Measurements from ENCODE around the gene SPDEF. TPM values are rescaled to one million over a fixed set of nuclear protein-coding genes. Genes with fewer than 3 reads are reported as not detected.

SPDEF gene
- total and polyA plus RNA-seq, 10 of the 15 experiments (the other 5 are each of a cell fraction or from before 2014, with no cell fraction given): not detected

GRCh38 chr6:34549804-34550202 lies 6.3 kb downstream of the SPDEF start:
- TF ChIP-seq HDGF (IDR thresholded peaks at IDR 0.05): no peak
- no peak for TF ChIP-seq SP1 (IDR thresholded peaks at IDR 0.05; ENCODE audit: low read depth, low read length)
- no peak for TF ChIP-seq ZNF207 (IDR thresholded peaks at IDR 0.05; ENCODE audit: borderline replicate concordance)
- no peak for TF ChIP-seq CBFB (IDR thresholded peaks at IDR 0.05; ENCODE audit: low read depth)
- no peak for TF ChIP-seq HCFC1 (IDR thresholded peaks at IDR 0.05; ENCODE audit: low read length)
- no peak for TF ChIP-seq MEF2A (IDR thresholded peaks at IDR 0.05; ENCODE audit: insufficient read depth, low read depth, low read length)
- no peak for TF ChIP-seq POLR2AphosphoS5 (IDR thresholded peaks at IDR 0.05; ENCODE audit: low read length)
- TF ChIP-seq PML (IDR thresholded peaks at IDR 0.05; ENCODE audit: low read length): no peak
- TF ChIP-seq WRNIP1 (IDR thresholded peaks at IDR 0.05; ENCODE audit: borderline replicate concordance, low read depth, low read length): no peak
- no peak for TF ChIP-seq ZNF384 (IDR thresholded peaks at IDR 0.05; ENCODE audit: borderline replicate concordance, low read depth, low read length)
- no peak for TF ChIP-seq NFYB (IDR thresholded peaks at IDR 0.05; ENCODE audit: insufficient read depth, low read depth, low read length)
- no peak for TF ChIP-seq IRF5 (IDR thresholded peaks at IDR 0.05; ENCODE audit: borderline replicate concordance)
- TF ChIP-seq MTA3 (IDR thresholded peaks at IDR 0.05; ENCODE audit: borderline replicate concordance, low read length): no peak
- Histone ChIP-seq H3K36me3 (ENCODE audit: control insufficient read depth in 2 of 2, insufficient read depth in 2 of 2, low read length in 1 of 2) (no peaks in the 10 kb centered on the region), H2AFZ (ENCODE audit: control insufficient read depth, low read depth, low read length) (no peak overlapping the region), H3K9ac (ENCODE audit: control insufficient read depth, insufficient read depth, low read length) (no peak overlapping the region), H4K20me1 (ENCODE audit: control insufficient read depth, insufficient read depth) (no peaks in the 10 kb centered on the region), H3K4me3 (no peak overlapping the region), H3K27me3 (replicated peaks in 1 of 2; ENCODE audit: control insufficient read depth in 2 of 2, insufficient read depth in 2 of 2, low read length in 1 of 2) (peaks cover 0 to 1% of the 10 kb centered on the region in 2 experiments; a peak in 1 of 4 replicates), H3K79me2 (ENCODE audit: control insufficient read depth, insufficient read depth, low read length) (no peaks in the 10 kb centered on the region), H3K27ac (ENCODE audit: control insufficient read depth, insufficient read depth) (no peak overlapping the region), H3K4me2 (ENCODE audit: control insufficient read depth, insufficient read depth) (no peak overlapping the region), H3K4me1 (ENCODE audit: control insufficient read depth, insufficient read depth, low read length) (no peaks in the 10 kb centered on the region), H3K9me3 (replicated peaks; ENCODE audit: control insufficient read depth, insufficient read depth, low read length) (no peaks in the 10 kb centered on the region)
- ChIA-PET CTCF (no interaction called here), SMC1A (ENCODE audit: uncharacterized antibody, unreplicated experiment) (no interaction called here), RAD21 (ENCODE audit: unreplicated experiment) (no interaction called here), POLR2A (no interaction called here)
- no peak for DNase-seq (ENCODE audit: low read depth, low spot score)
- 8% methylated on average over 1 of the region's 2 CpGs for WGBS (ENCODE audit: insufficient coverage, insufficient replicate concordance, low lambda C conversion rate, missing lambda C conversion rate)
- no peak for FAIRE-seq
- intact Hi-C loops (cut with micrococcal nuclease; ENCODE audit: unreplicated experiment): no loop called here
- in situ Hi-C loops (cut with MboI): no loop called here
- ATAC-seq: no peak
- BruUV-seq (replicated peaks): no TSS peak

Data from GM12878 (cell line).